GM18520 (cell line): Measurements from ENCODE around the gene SEC24C.
"Not testable (repeated sequence)": the region's sequence is repeated elsewhere in the genome, so short reads cannot be mapped to it uniquely, and the experiment has no call there.

Experiments used
- ATAC-seq: cut with Tn5 transposase; IDR thresholded peaks from one replicate; pipeline ENCODE4 v1.9.1; 2021; ENCODE audit not compliant: unreplicated experiment

SEC24C gene

GRCh38 chr10:73743905-73744663 is at the start of gene SEC24C:
SEC24C (plus strand) TSS chr10:73744372; CDS start chr10:73746833, 2,461 bp downstream.
- peak; percentile 75 for ATAC-seq

GRCh38 chr10:73695302-73695701 is 48.9 kb upstream of the SEC24C start:
- not testable (repeated sequence) for ATAC-seq

- ATAC-seq = not testable (repeated sequence)
These were observed 46.5 kb upstream of the SEC24C start, which contains the start of gene AGAP5 for GRCh38 chr10:73697675-73698159. AGAP5 (minus strand) TSS chr10:73698109; CDS start chr10:73697755, 354 bp downstream.

GRCh38 chr10:73698819-73699218 is 45.4 kb upstream of the SEC24C start:
- ATAC-seq = not testable (repeated sequence)

- ATAC-seq = not testable (repeated sequence)
These were observed 40.2 kb upstream of the SEC24C start for GRCh38 chr10:73703924-73704323.

- not testable (repeated sequence) for ATAC-seq
These were observed 38.6 kb upstream of the SEC24C start for GRCh38 chr10:73705506-73706072.

- ATAC-seq = not testable (repeated sequence)
These were observed 37.7 kb upstream of the SEC24C start for GRCh38 chr10:73706488-73706887.

GRCh38 chr10:73707628-73708027 is 36.5 kb upstream of the SEC24C start:
- not testable (repeated sequence) for ATAC-seq

- ATAC-seq = not testable (repeated sequence)
These were observed 36.0 kb upstream of the SEC24C start for GRCh38 chr10:73708122-73708521.

GRCh38 chr10:73711683-73712082 is 32.5 kb upstream of the SEC24C start:
- ATAC-seq = not testable (repeated sequence)

- not testable (repeated sequence) for ATAC-seq
These were observed 30.3 kb upstream of the SEC24C start for GRCh38 chr10:73713912-73714311.

GRCh38 chr10:73714483-73714882 is 29.7 kb upstream of the SEC24C start:
- ATAC-seq = not testable (repeated sequence)

GRCh38 chr10:73715179-73716156 is 28.7 kb upstream of the SEC24C start:
- ATAC-seq = not testable (repeated sequence)

- ATAC-seq = no peak
These were observed 27.9 kb upstream of the SEC24C start for GRCh38 chr10:73716251-73716650.

- ATAC-seq = no peak
These were observed 26.6 kb upstream of the SEC24C start for GRCh38 chr10:73717556-73717955.

GRCh38 chr10:73720561-73720960 is 23.6 kb upstream of the SEC24C start:
- ATAC-seq = not testable (repeated sequence)

GRCh38 chr10:73723516-73723915 is 20.7 kb upstream of the SEC24C start:
- no peak for ATAC-seq

- not testable (repeated sequence) for ATAC-seq
These were observed 14.4 kb upstream of the SEC24C start for GRCh38 chr10:73729781-73730152.

GRCh38 chr10:73730153-73730906 is 13.8 kb upstream of the SEC24C start:
- peak; percentile 81 for ATAC-seq
